NCI-H146 (cell line): ENCODE measurements around the gene TBL1XR1.
"Not testable (repeated sequence)": the region's sequence is repeated elsewhere in the genome, so short reads cannot be mapped to it uniquely, and the experiment has no call there.

Experiments used
- DNase-seq: peaks from one replicate; lab custom pipeline; 2025; lab: John Stamatoyannopoulos, UW

TBL1XR1 gene

GRCh38 chr3:177208223-177208622, 10.9 kb upstream of the TBL1XR1 start:
- DNase-seq: no peak

GRCh38 chr3:177206936-177207335, 9.7 kb upstream of the TBL1XR1 start:
- no peak for DNase-seq

- DNase-seq: no peak
Observed at GRCh38 chr3:177203689-177204395, 6.6 kb upstream of the TBL1XR1 start.

- DNase-seq: not testable (repeated sequence)
Observed at GRCh38 chr3:177203016-177203415, 5.7 kb upstream of the TBL1XR1 start.

- DNase-seq: no peak
Observed at GRCh38 chr3:177201700-177202397, 4.6 kb upstream of the TBL1XR1 start.

GRCh38 chr3:177199206-177199760, 2.0 kb upstream of the TBL1XR1 start:
- no peak for DNase-seq

- DNase-seq: peak; percentile 97
Observed at GRCh38 chr3:177197727-177198460, 612 bp upstream of the TBL1XR1 start.

GRCh38 chr3:177196456-177197040, 734 bp downstream of the TBL1XR1 start:
- DNase-seq: peak; percentile 73

GRCh38 chr3:177196008-177196455, 1.2 kb downstream of the TBL1XR1 start:
- no peak for DNase-seq

- peak; percentile 48 for DNase-seq
Observed at GRCh38 chr3:177195242-177195991, 1.9 kb downstream of the TBL1XR1 start.

- no peak for DNase-seq
Observed at GRCh38 chr3:177194299-177194698, 3.0 kb downstream of the TBL1XR1 start.

- no peak for DNase-seq
Observed at GRCh38 chr3:177193688-177194268, 3.5 kb downstream of the TBL1XR1 start.

GRCh38 chr3:177193275-177193674, 4.0 kb downstream of the TBL1XR1 start:
- DNase-seq: not testable (repeated sequence)

- no peak for DNase-seq
Observed at GRCh38 chr3:177190756-177191681, 6.3 kb downstream of the TBL1XR1 start.

- DNase-seq: not testable (repeated sequence)
Observed at GRCh38 chr3:177190184-177190583, 7.1 kb downstream of the TBL1XR1 start.

- DNase-seq: not testable (repeated sequence)
Observed at GRCh38 chr3:177188325-177188724, 9.0 kb downstream of the TBL1XR1 start.

GRCh38 chr3:177186306-177186705, 11.0 kb downstream of the TBL1XR1 start:
- no peak for DNase-seq

GRCh38 chr3:177185035-177185574, 12.2 kb downstream of the TBL1XR1 start:
- no peak for DNase-seq

GRCh38 chr3:177184602-177185001, 12.7 kb downstream of the TBL1XR1 start:
- not testable (repeated sequence) for DNase-seq
